A673 (cell line): Measurements from ENCODE around the gene EMP3. TPM values are rescaled to one million over a fixed set of nuclear protein-coding genes. Genes with fewer than 3 reads are reported as not detected.

Source experiments
- BruUV-seq: library from RNA; stranded (reverse); fragments of 400-500 nt; replicated peaks from 2 replicates; lab custom pipeline; 2021; lab: Mats Ljungman, UMichigan
- CTCF ChIA-PET: fragments of 300-600 bp; sonication (Branson Sonifier 250); formaldehyde crosslinking; loops from one replicate; lab custom pipeline; 2022; ENCODE audit warnings: antibody characterized with exemption; lab: Charles Lee
- POLR2A ChIA-PET: fragments of 300-600 bp; sonication (Branson Sonifier 250); formaldehyde crosslinking; loops from one replicate; lab custom pipeline; 2022; ENCODE audit warnings: antibody characterized with exemption; ENCODE audit not compliant: low non-redundant PET; lab: Charles Lee
- DNase-seq: peaks from one replicate; pipeline ENCODE4 v3.0.0-alpha.2; 2015; ENCODE audit warnings: low spot score
- H3K27ac ChIP-seq: fragments of 200-600 bp; sonication (generic); 2 replicates; pipeline ENCODE4 v1.5.1; 2016; ENCODE audit warnings: mixed run types, low read depth, mild to moderate bottlenecking, mixed read lengths, antibody characterized with exemption, low read length; ENCODE audit not compliant: poor library complexity, severe bottlenecking
- H3K27me3 ChIP-seq: fragments of 200-600 bp; sonication (generic); replicated peaks from 2 replicates; pipeline ENCODE4 v1.6.1; 2017; ENCODE audit warnings: mixed run types, low read depth, mild to moderate bottlenecking, mixed read lengths, antibody characterized with exemption, low read length; ENCODE audit not compliant: insufficient read depth, poor library complexity
- H3K36me3 ChIP-seq: fragments of 200-600 bp; sonication (generic); 2 replicates; pipeline ENCODE4 v1.6.1; 2016; ENCODE audit warnings: mixed run types, mild to moderate bottlenecking, mixed read lengths, antibody characterized with exemption, low read length; ENCODE audit not compliant: insufficient read depth, poor library complexity, severe bottlenecking
- H3K4me1 ChIP-seq: fragments of 200-600 bp; sonication (generic); 2 replicates; pipeline ENCODE4 v1.6.1; 2017; ENCODE audit warnings: mixed run types, mild to moderate bottlenecking, mixed read lengths, antibody characterized with exemption, low read length; ENCODE audit not compliant: insufficient read depth, poor library complexity, severe bottlenecking
- H3K4me3 ChIP-seq: fragments of 200-600 bp; sonication (generic); 2 replicates; pipeline ENCODE4 v1.5.1; 2016; ENCODE audit warnings: low read depth, mixed run types, mild to moderate bottlenecking, mixed read lengths, low read length; ENCODE audit not compliant: poor library complexity, severe bottlenecking
- H3K9me3 ChIP-seq: fragments of 200-600 bp; sonication (generic); 2 replicates; pipeline ENCODE4 v1.6.1; 2016; ENCODE audit warnings: mixed run types, low read depth, mild to moderate bottlenecking, mixed read lengths, antibody characterized with exemption, low read length; ENCODE audit not compliant: poor library complexity, severe bottlenecking
- EZH2 ChIP-seq: fragments of 200-600 bp; sonication (generic); IDR thresholded peaks from 2 replicates; pipeline ENCODE4 v1.6.1; 2017; ENCODE audit warnings: borderline replicate concordance, low read depth, mild to moderate bottlenecking, mixed read lengths, antibody characterized with exemption, low read length; ENCODE audit not compliant: poor library complexity, severe bottlenecking
- intact Hi-C: fragments of 100-400 bp; cut with micrococcal nuclease; formaldehyde crosslinking; loops from one replicate; pipeline ENCODE4 v1.10.0; 2022; ENCODE audit not compliant: unreplicated experiment
- total RNA-seq: library from RNA; stranded (reverse); gene quantifications from 2 replicates; pipeline ENCODE4 v1.2.3, GENCODE V29; 2021
- TF ChIP-seq, protein P1 (sequence below): fragments of 300-800, 200-600 bp; sonication (generic); conservative IDR thresholded peaks from 2 replicates; pipeline ENCODE4 v1.5.1; 2017; ENCODE audit warnings: low read depth, mild to moderate bottlenecking, antibody characterized with exemption, low read length, moderate library complexity, mixed read lengths

EMP3 gene
- total RNA-seq, 1 experiment from 2014 or later: 187 TPM

DNA sequence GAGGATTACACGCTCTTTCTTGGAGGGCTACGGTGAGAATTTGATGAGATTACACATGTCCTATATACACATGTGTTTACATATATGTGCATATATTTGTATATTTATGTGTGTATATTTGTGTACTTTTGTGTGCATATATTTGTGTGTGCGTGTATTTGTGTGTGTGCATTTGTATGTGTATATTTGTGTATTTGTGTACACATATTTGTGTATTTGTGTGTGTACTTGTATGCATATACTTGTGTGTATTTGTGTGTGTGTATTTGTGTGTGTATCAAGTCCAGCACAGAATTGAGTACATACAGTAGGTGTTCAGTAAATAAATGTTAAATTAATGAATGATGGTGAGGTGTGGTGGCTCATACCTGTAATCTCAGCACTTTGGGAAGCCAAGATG lies 36.6 kb downstream of the EMP3 start:
- intact Hi-C loops: no loop called here
- H3K9me3 ChIP-seq: no peaks in the 10 kb centered on the region
- H3K27me3 ChIP-seq: no peaks in the 10 kb centered on the region
- DNase-seq: no peak
- no peak overlapping the region for H3K27ac ChIP-seq
- CTCF ChIA-PET: no interaction called here
- peaks cover 9% of the 10 kb centered on the region for H3K4me1 ChIP-seq
- no peak overlapping the region for H3K4me3 ChIP-seq
- POLR2A ChIA-PET: no interaction called here
- TSS peak; percentile 56 for BruUV-seq
- H3K36me3 ChIP-seq: no peaks in the 10 kb centered on the region
- TF ChIP-seq, protein P1, sequence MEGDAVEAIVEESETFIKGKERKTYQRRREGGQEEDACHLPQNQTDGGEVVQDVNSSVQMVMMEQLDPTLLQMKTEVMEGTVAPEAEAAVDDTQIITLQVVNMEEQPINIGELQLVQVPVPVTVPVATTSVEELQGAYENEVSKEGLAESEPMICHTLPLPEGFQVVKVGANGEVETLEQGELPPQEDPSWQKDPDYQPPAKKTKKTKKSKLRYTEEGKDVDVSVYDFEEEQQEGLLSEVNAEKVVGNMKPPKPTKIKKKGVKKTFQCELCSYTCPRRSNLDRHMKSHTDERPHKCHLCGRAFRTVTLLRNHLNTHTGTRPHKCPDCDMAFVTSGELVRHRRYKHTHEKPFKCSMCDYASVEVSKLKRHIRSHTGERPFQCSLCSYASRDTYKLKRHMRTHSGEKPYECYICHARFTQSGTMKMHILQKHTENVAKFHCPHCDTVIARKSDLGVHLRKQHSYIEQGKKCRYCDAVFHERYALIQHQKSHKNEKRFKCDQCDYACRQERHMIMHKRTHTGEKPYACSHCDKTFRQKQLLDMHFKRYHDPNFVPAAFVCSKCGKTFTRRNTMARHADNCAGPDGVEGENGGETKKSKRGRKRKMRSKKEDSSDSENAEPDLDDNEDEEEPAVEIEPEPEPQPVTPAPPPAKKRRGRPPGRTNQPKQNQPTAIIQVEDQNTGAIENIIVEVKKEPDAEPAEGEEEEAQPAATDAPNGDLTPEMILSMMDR: no peak
- TF ChIP-seq EZH2: no peak

DNA sequence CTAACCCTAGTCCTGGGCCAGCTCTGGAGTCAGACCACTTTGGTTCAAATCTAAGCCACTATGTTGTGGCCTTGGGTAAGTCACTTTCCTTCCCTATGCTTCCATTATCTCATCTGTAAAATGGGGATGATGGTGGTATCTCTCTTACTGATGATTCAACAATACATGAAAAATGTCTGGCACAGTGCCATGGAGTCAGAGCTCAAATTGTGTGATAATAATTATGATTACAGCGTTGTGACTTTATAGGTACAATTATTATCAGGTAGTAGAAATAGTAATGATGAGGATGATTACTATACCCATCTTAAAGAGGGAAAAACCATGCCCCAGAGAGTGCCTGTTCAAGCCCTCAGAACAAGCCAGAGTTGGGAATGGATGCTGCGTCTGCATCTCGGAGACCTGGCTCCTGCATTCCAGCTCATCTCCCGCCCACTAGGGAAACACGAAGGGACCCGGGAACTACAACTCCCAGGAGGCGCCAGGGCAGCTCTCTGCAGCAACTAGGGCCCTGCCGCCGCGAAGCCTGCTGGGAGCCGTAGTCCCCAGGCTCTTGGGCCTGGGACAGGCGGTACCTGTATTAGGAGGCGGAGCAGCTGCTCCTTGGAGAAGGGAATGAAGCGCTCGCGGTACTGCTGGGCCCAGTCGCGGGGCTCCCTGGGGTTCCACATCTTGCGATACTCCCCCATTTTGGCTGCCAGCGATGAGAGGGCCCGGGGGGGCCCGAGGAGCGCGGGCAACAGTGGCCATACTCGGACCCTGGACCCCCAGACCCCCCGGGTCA lies 37.6 kb downstream of the EMP3 start:
- no TSS peak for BruUV-seq
- POLR2A ChIA-PET: no interaction called here
- H3K4me1 ChIP-seq: peaks cover 9% of the 10 kb centered on the region

GRCh38 chr19:48363500-48363809 lies 38.1 kb downstream of the EMP3 start:
- intact Hi-C loops: no loop called here

More for the DNA sequence above, 37.6 kb downstream of the EMP3 start:
- Histone ChIP-seq H3K36me3 (no peaks in the 10 kb centered on the region), H3K4me3 (peak overlapping the region; percentile 46), H3K27ac (peak overlapping the region; percentile 82), H3K27me3 (no peaks in the 10 kb centered on the region), H3K9me3 (no peaks in the 10 kb centered on the region)
- no peak for TF ChIP-seq EZH2
- TF ChIP-seq, protein P1: no peak
- CTCF ChIA-PET: interaction anchor here (0.6 to 2.0 kb wide), 5 partner anchors 12 to 127 kb away, joined by 3 to 15 read pairs (median 4); partner anchors contain the start of gene KDELR1
- DNase-seq: peak; percentile 98
- intact Hi-C loops: no loop called here

More at GRCh38 chr19:48363500-48363809, 38.1 kb downstream of the EMP3 start:
- DNase-seq: no peak
- ChIA-PET POLR2A (interaction anchor here (0.6 kb wide), 1 partner anchor 40 kb away, joined by 4 read pairs; no protein-coding TSS in a partner anchor), CTCF (interaction anchor here (0.5 to 2.0 kb wide), 6 partner anchors 13 to 297 kb away, joined by 3 to 15 read pairs (median 4); partner anchors contain the start of gene KDELR1)
- Histone ChIP-seq H3K27ac (peak overlapping the region; percentile 82), H3K27me3 (no peaks in the 10 kb centered on the region), H3K4me1 (peaks cover 9% of the 10 kb centered on the region), H3K36me3 (no peaks in the 10 kb centered on the region), H3K9me3 (no peaks in the 10 kb centered on the region), H3K4me3 (peak overlapping the region; percentile 46)
- BruUV-seq: no TSS peak
- TF ChIP-seq, protein P1: no peak
